Activated B cell treated with CpG ODN at 0.5 μM for 24 hours (primary cell): ENCODE measurements around the gene PKIB. TPM values are rescaled to one million over a fixed set of nuclear protein-coding genes. Genes with fewer than 3 reads are reported as not detected.

Experiments
- ATAC-seq: fragments of 200-7000 bp; cut with Tn5 transposase; one replicate; pipeline ENCODE4 v1.10.0; 2021; ENCODE audit warnings: low read depth, mild to moderate bottlenecking, moderate library complexity
- CTCF ChIA-PET: fragments of 350-600 bp; sonication (Branson Sonifier 250); formaldehyde crosslinking; loops from one replicate; lab custom pipeline; 2021; ENCODE audit warnings: antibody characterized with exemption; lab: Charles Lee
- POLR2A ChIA-PET: fragments of 350-600 bp; sonication (Branson Sonifier 250); formaldehyde crosslinking; loops from one replicate; lab custom pipeline; 2021; ENCODE audit warnings: antibody characterized with exemption; lab: Charles Lee
- DNase-seq: peaks from one replicate; pipeline ENCODE4 v3.0.0; 2022
- H3K27ac Mint-ChIP-seq: one replicate; pipeline ENCODE4 v1.8.0; 2020; ENCODE audit warnings: mixed read lengths
- H3K27me3 Mint-ChIP-seq: one replicate; pipeline ENCODE4 v1.8.0; 2021; ENCODE audit warnings: mixed read lengths
- H3K36me3 Mint-ChIP-seq: one replicate; pipeline ENCODE4 v1.8.0; 2021; ENCODE audit warnings: low read depth, mixed read lengths
- H3K4me1 Mint-ChIP-seq: one replicate; pipeline ENCODE4 v1.8.0; 2021; ENCODE audit warnings: mixed read lengths
- H3K4me3 Mint-ChIP-seq: one replicate; pipeline ENCODE4 v1.8.0; 2020; ENCODE audit warnings: mild to moderate bottlenecking, mixed read lengths
- H3K9me3 Mint-ChIP-seq: one replicate; pipeline ENCODE4 v1.8.0; 2020; ENCODE audit warnings: mixed read lengths
- intact Hi-C: fragments of 100-400 bp; cut with micrococcal nuclease; formaldehyde crosslinking; loops from one replicate; pipeline ENCODE4 v1.15.1; 2024
- total RNA-seq: library from RNA; stranded (reverse); gene quantifications from 2 replicates; pipeline ENCODE4 v1.2.3, GENCODE V29; 2022
- TF ChIP-seq, protein P1 (sequence below): fragments of 200-600 bp; IDR thresholded peaks from one replicate; pipeline ENCODE4 v1.8.0; 2022; ENCODE audit warnings: antibody characterized with exemption, mild to moderate bottlenecking

Gene PKIB
- total RNA-seq, 1 donor from 2014 or later = 1.2 TPM

DNA sequence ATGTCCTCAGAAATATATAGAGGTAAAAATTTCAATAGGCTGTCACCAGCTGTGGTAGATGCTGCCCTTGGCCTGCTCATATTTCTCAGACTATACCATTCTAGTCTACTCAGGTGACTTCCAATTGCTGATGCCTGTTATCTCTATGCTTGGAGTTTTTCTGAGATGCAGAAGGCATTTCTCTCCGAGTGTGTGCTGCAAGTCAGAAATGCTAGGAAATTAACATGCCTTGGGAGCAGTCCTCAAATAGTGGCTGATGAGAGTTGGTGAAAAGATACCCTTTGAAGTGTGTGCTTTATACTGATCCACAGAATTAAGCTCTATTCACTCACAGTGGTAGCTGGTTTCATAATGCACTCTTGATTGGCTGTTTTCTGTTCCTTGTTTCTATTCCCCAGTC lies 43.2 kb upstream of the PKIB start:
- intact Hi-C loops = no loop called here
- Mint-ChIP-seq H3K27me3 (peaks cover 7% of the 10 kb centered on the region), H3K27ac (no peak overlapping the region), H3K36me3 (no peaks in the 10 kb centered on the region), H3K4me1 (no peaks in the 10 kb centered on the region), H3K9me3 (peaks cover 9% of the 10 kb centered on the region), H3K4me3 (no peak overlapping the region)
- POLR2A ChIA-PET = no interaction called here
- TF ChIP-seq, protein P1, sequence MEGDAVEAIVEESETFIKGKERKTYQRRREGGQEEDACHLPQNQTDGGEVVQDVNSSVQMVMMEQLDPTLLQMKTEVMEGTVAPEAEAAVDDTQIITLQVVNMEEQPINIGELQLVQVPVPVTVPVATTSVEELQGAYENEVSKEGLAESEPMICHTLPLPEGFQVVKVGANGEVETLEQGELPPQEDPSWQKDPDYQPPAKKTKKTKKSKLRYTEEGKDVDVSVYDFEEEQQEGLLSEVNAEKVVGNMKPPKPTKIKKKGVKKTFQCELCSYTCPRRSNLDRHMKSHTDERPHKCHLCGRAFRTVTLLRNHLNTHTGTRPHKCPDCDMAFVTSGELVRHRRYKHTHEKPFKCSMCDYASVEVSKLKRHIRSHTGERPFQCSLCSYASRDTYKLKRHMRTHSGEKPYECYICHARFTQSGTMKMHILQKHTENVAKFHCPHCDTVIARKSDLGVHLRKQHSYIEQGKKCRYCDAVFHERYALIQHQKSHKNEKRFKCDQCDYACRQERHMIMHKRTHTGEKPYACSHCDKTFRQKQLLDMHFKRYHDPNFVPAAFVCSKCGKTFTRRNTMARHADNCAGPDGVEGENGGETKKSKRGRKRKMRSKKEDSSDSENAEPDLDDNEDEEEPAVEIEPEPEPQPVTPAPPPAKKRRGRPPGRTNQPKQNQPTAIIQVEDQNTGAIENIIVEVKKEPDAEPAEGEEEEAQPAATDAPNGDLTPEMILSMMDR = no peak
- ATAC-seq = no peak
- CTCF ChIA-PET = no interaction called here
- DNase-seq = no peak

DNA sequence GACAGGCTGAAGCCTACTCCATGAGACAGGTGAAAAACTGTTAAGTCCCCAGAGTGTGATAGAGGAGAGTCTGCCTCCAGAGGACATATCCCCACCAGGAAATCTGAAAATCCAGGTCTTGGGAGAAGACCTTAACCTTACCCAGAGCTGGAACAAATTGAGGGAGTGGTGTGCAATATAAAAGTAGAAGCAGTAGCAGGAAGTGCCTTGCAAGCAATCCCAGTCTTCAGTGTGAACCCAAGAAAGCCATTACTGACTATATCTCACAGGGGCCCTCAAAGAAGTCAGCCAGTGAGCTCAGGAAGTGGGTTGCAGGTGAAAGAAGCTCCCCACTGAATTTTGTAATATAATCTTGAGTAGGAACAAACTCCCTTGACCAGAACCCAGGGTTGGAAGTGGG lies 41.9 kb upstream of the PKIB start:
- H3K27ac Mint-ChIP-seq = no peak overlapping the region
- ChIA-PET POLR2A (no interaction called here), CTCF (no interaction called here)
- no peak for ATAC-seq
- intact Hi-C loops = no loop called here
- no peak overlapping the region for H3K4me3 Mint-ChIP-seq
- peaks cover 7% of the 10 kb centered on the region for H3K27me3 Mint-ChIP-seq
- TF ChIP-seq, protein P1 = no peak
- no peaks in the 10 kb centered on the region for H3K36me3 Mint-ChIP-seq
- DNase-seq = no peak
- H3K4me1 Mint-ChIP-seq = no peaks in the 10 kb centered on the region
- peaks cover under 1% of the 10 kb centered on the region for H3K9me3 Mint-ChIP-seq

DNA sequence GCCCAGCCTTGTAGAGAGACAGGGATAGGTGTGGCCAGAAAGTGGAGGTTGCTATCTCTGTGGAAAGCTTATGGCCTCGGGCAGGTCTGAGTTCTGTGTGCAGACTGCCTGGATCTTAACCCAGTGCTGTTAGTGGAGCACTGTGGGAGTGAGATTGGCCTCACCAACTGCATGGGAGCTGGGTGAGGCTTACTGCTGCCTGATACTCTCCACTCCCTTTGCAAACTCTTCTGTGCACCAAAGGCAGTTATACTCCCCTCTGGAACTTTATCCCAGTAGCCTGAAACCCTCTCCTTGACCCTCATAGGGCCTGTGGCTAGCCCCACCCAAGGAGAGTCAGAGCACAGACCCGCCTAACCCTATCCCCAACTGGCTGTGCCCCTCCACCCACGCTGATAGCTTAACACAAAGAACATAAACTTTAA lies 41.4 kb upstream of the PKIB start:
- ATAC-seq (no peak), DNase-seq (no peak)
- Mint-ChIP-seq H3K4me3 (no peak overlapping the region), H3K9me3 (no peaks in the 10 kb centered on the region), H3K4me1 (no peaks in the 10 kb centered on the region), H3K36me3 (no peaks in the 10 kb centered on the region), H3K27me3 (peaks cover 7% of the 10 kb centered on the region), H3K27ac (no peak overlapping the region)
- CTCF ChIA-PET = no interaction called here
- TF ChIP-seq, protein P1 = no peak
- intact Hi-C loops = no loop called here
- POLR2A ChIA-PET = no interaction called here

DNA sequence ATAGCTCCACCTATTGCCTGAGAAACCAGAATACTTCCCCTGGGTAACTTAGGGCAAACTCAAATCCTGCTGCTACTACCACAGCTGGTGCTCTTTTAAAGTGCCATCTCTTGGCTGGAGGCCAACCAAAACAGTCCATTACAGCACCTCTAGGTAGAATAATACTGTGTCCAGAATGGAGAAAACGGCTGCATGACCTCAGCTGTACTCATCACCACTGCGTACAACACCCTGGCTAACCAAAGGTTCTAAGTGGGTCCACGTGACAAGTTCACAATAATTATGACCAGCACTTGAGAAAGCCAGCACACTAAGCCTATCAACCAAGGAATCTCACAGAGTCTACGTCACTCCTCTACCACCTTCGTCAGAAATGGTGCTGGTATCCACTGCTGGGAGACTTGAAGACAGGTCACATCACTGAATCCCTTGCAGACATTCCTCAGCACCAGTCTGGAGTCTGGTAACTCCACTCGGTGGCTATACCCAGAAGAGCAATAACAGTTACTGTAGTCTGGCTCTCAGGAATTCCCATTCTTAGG lies 40.9 kb upstream of the PKIB start:
- Mint-ChIP-seq H3K4me1 (no peaks in the 10 kb centered on the region), H3K27ac (no peak overlapping the region), H3K9me3 (peaks cover 2% of the 10 kb centered on the region), H3K27me3 (peaks cover 7% of the 10 kb centered on the region), H3K4me3 (no peak overlapping the region), H3K36me3 (no peaks in the 10 kb centered on the region)
- ChIA-PET POLR2A (no interaction called here), CTCF (no interaction called here)
- intact Hi-C loops = no loop called here
- DNase-seq (no peak), ATAC-seq (no peak)
- TF ChIP-seq, protein P1 = no peak

DNA sequence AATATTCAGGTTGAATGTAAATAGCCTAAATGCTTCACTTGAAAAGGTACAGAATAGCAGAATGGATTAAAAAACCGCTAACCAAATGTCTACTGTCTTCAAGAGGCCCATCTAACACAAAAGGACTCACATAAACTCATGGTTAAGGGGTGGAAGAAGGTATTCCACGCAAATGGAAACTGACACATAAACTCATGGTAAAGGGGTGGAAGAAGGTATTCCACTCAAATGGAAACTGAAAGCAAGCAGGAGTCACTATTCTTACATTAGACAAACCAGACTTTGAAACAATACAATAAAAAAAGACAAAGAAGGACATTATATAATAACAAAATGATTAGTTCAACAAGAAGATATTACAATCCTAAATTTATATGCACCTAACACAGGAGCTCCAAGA lies 38.3 kb upstream of the PKIB start:
- no peak for ATAC-seq
- intact Hi-C loops = no loop called here
- no peak for DNase-seq
- Mint-ChIP-seq H3K27ac (no peak overlapping the region), H3K9me3 (peaks cover 12% of the 10 kb centered on the region), H3K36me3 (no peaks in the 10 kb centered on the region), H3K4me3 (no peak overlapping the region), H3K27me3 (peaks cover 7% of the 10 kb centered on the region), H3K4me1 (no peaks in the 10 kb centered on the region)
- ChIA-PET POLR2A (no interaction called here), CTCF (no interaction called here)
- TF ChIP-seq, protein P1 = no peak
